H9 (cell line): ENCODE data around the gene PLXNA4. TPM values are rescaled to one million over a fixed set of nuclear protein-coding genes. Genes with fewer than 3 reads are reported as not detected.

Experiments
- DNase-seq: peaks from one replicate; pipeline ENCODE4 v3.0.0-alpha.2; 2017
- H2AFZ ChIP-seq: one replicate; pipeline ENCODE4 v1.6.1; 2013; ENCODE audit warnings: mild to moderate bottlenecking, low read length, control low read depth, moderate library complexity
- H2AK5ac ChIP-seq: 2 replicates; pipeline ENCODE4 v1.6.1; 2013; ENCODE audit warnings: low read length, control low read depth, mixed read lengths; ENCODE audit not compliant: insufficient read length
- H2BK120ac ChIP-seq: one replicate; pipeline ENCODE4 v1.6.1; 2013; ENCODE audit warnings: low read depth, mild to moderate bottlenecking, low read length, control low read depth, inconsistent platforms; ENCODE audit not compliant: poor library complexity, severe bottlenecking
- H2BK12ac ChIP-seq: 2 replicates; pipeline ENCODE4 v1.6.1; 2013; ENCODE audit warnings: low read length, control low read depth, mixed read lengths, low read depth; ENCODE audit not compliant: insufficient read length
- H2BK15ac ChIP-seq: 2 replicates; pipeline ENCODE4 v1.6.1; 2013; ENCODE audit warnings: low read depth, low read length, control low read depth
- H2BK20ac ChIP-seq: one replicate; pipeline ENCODE4 v1.6.1; 2013; ENCODE audit warnings: low read depth, mild to moderate bottlenecking, low read length, control low read depth, inconsistent platforms; ENCODE audit not compliant: poor library complexity, severe bottlenecking
- H2BK5ac ChIP-seq: 2 replicates; pipeline ENCODE4 v1.6.1; 2013; ENCODE audit warnings: low read length, control low read depth, mixed read lengths; ENCODE audit not compliant: insufficient read length
- H3K14ac ChIP-seq: 2 replicates; pipeline ENCODE4 v1.6.1; 2013; ENCODE audit warnings: low read length, control low read depth; ENCODE audit not compliant: insufficient read depth
- H3K18ac ChIP-seq: 2 replicates; pipeline ENCODE4 v1.6.1; 2013; ENCODE audit warnings: low read depth, mild to moderate bottlenecking, mixed read lengths, low read length, control low read depth; ENCODE audit not compliant: insufficient read length
- H3K23ac ChIP-seq: 2 replicates; pipeline ENCODE4 v1.6.1; 2013; ENCODE audit warnings: low read length, control low read depth, mixed read lengths, low read depth; ENCODE audit not compliant: insufficient read length
- H3K23me2 ChIP-seq: 2 replicates; pipeline ENCODE4 v1.6.1; 2013; ENCODE audit warnings: low read depth, mild to moderate bottlenecking, mixed read lengths, low read length, control low read depth; ENCODE audit not compliant: insufficient read length, poor library complexity, severe bottlenecking
- H3K27ac ChIP-seq: 2 replicates; pipeline ENCODE4 v1.5.1; 2013; ENCODE audit warnings: low read length, control low read depth, mixed read lengths, low read depth; ENCODE audit not compliant: insufficient read length
- H3K27me3 ChIP-seq: 2 replicates; pipeline ENCODE4 v1.6.1; 2013; ENCODE audit warnings: low read length, control low read depth, inconsistent platforms; ENCODE audit not compliant: insufficient read depth
- H3K4ac ChIP-seq: 2 replicates; pipeline ENCODE4 v1.6.1; 2013; ENCODE audit warnings: low read depth, mild to moderate bottlenecking, control low read depth, inconsistent platforms, low read length, moderate library complexity
- H3K4me1 ChIP-seq: 2 replicates; pipeline ENCODE4 v1.6.1; 2013; ENCODE audit warnings: low read length, control low read depth, inconsistent platforms; ENCODE audit not compliant: insufficient read depth
- H3K4me2 ChIP-seq: 2 replicates; pipeline ENCODE4 v1.6.1; 2013; ENCODE audit warnings: low read length, control low read depth, mixed read lengths; ENCODE audit not compliant: insufficient read length, insufficient read depth
- H3K56ac ChIP-seq: 2 replicates; pipeline ENCODE4 v1.6.1; 2013; ENCODE audit warnings: low read depth, mild to moderate bottlenecking, mixed read lengths, low read length, control low read depth; ENCODE audit not compliant: insufficient read length
- H3K79me1 ChIP-seq: 2 replicates; pipeline ENCODE4 v1.6.1; 2013; ENCODE audit warnings: low read depth, mild to moderate bottlenecking, moderate library complexity, low read length, control low read depth, inconsistent platforms; ENCODE audit not compliant: insufficient read depth, poor library complexity, severe bottlenecking
- H3K79me2 ChIP-seq: 2 replicates; pipeline ENCODE4 v1.6.1; 2013; ENCODE audit warnings: low read length, control low read depth, inconsistent platforms; ENCODE audit not compliant: insufficient read depth
- H3K9ac ChIP-seq: 2 replicates; pipeline ENCODE4 v1.6.1; 2013; ENCODE audit warnings: low read length, control low read depth, mixed read lengths; ENCODE audit not compliant: insufficient read length; ENCODE audit errors: extremely low read depth
- H3K9me3 ChIP-seq: one replicate; pipeline ENCODE4 v1.6.1; 2013; ENCODE audit warnings: low read depth, low read length, inconsistent platforms; ENCODE audit not compliant: control insufficient read depth
- H3T11ph ChIP-seq: one replicate; pipeline ENCODE4 v1.6.1; 2013; ENCODE audit warnings: mild to moderate bottlenecking, low read length, control low read depth, inconsistent platforms
- H4K20me1 ChIP-seq: one replicate; pipeline ENCODE4 v1.6.1; 2013; ENCODE audit not compliant: control insufficient read depth, insufficient read length, insufficient read depth
- H4K5ac ChIP-seq: 2 replicates; pipeline ENCODE4 v1.6.1; 2013; ENCODE audit warnings: low read depth, mild to moderate bottlenecking, mixed read lengths, low read length, control low read depth; ENCODE audit not compliant: insufficient read length
- H4K8ac ChIP-seq: replicated peaks from 2 replicates; pipeline ENCODE4 v1.6.1; 2013; ENCODE audit warnings: low read length, control low read depth, mixed read lengths, low read depth; ENCODE audit not compliant: insufficient read length
- H4K91ac ChIP-seq: 2 replicates; pipeline ENCODE4 v1.6.1; 2013; ENCODE audit warnings: low read depth, mild to moderate bottlenecking, moderate library complexity, mixed read lengths, low read length, control low read depth; ENCODE audit not compliant: insufficient read length
- H3K27ac Mint-ChIP-seq, 3 experiments: 2 replicates in 2 of 3; 3 replicates in 1 of 3; pipeline ENCODE4 v1.8.0; 2020 to 2021; ENCODE audit warnings: mixed read lengths in 3 of 3, mild to moderate bottlenecking in 1 of 3, moderate library complexity in 1 of 3
- H3K27me3 Mint-ChIP-seq: 2 replicates; pipeline ENCODE4 v1.8.0; 2021; ENCODE audit warnings: low read depth, mild to moderate bottlenecking, moderate library complexity, mixed read lengths
- H3K36me3 Mint-ChIP-seq, 3 experiments: 2 replicates in 2 of 3; 3 replicates in 1 of 3; pipeline ENCODE4 v1.8.0; 2020 to 2021; ENCODE audit warnings: low read depth in 3 of 3, mixed read lengths in 3 of 3; ENCODE audit not compliant: insufficient read depth in 1 of 3
- H3K4me1 Mint-ChIP-seq, 2 experiments: 2 replicates each; pipeline ENCODE4 v1.8.0; 2020; ENCODE audit warnings: mixed read lengths in 2 of 2
- H3K4me3 Mint-ChIP-seq, 2 experiments: 2 replicates in 1 of 2; 3 replicates in 1 of 2; pipeline ENCODE4 v1.8.0; 2020 to 2021; ENCODE audit warnings: mild to moderate bottlenecking in 2 of 2, mixed read lengths in 2 of 2, moderate library complexity in 1 of 2
- H3K9me3 Mint-ChIP-seq, 2 experiments: 2 replicates in 1 of 2; 3 replicates in 1 of 2; pipeline ENCODE4 v1.8.0; 2020; ENCODE audit warnings: mild to moderate bottlenecking in 2 of 2, mixed read lengths in 2 of 2, moderate library complexity in 1 of 2
- CTCF ChIP-seq: fragments of 200-600 bp; sonication (generic); conservative IDR thresholded peaks from 3 replicates; pipeline ENCODE4 v1.8.0; 2021; ENCODE audit warnings: antibody characterized with exemption, mild to moderate bottlenecking
- WGBS: extraction: QIAGEN DNeasy Blood & Tissue Kit; methylation state at CpG from one replicate; pipeline ENCODE4 v1.1.7; 2013; ENCODE audit warnings: missing lambda C conversion rate, low lambda C conversion rate, mixed read lengths; ENCODE audit not compliant: insufficient read length; ENCODE audit errors: extremely low coverage; 5-methylcytosine and 5-hydroxymethylcytosine counted together
- total RNA-seq: library from RNA; stranded (reverse); gene quantifications from 2 replicates; pipeline ENCODE4 v1.2.1, GENCODE V29; 2021

PLXNA4 gene
- total RNA-seq, 1 experiment from 2014 or later, result 0.35 TPM

DNA sequence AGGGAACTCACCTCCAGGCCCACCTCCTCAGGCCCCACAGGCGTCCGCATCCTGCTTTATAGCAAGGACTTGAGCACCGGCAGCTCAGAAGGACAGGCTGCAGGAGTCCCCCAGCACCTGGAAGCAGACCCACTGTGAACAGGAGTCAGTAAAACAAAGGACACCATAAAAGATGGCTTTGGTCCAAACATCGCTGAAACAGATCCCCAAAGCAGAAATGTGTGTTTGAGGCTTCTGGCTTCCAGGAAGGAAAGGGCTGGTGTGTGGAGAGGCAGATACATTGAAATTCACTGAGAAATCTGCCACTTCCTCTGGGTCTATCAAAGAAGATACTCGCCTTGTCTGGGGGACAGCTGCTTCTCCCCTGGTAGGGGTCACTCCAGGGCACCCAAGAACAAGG is 286.2 kb downstream of the PLXNA4 start:
- no peaks in the 10 kb centered on the region for H3K27me3 ChIP-seq
- no peak overlapping the region for H3T11ph ChIP-seq
- H3K79me1 ChIP-seq, result no peaks in the 10 kb centered on the region
- no peak overlapping the region for H2BK12ac ChIP-seq
- no peak overlapping the region for H3K9ac ChIP-seq
- H3K4ac ChIP-seq, result no peak overlapping the region
- no peak overlapping the region for H2BK20ac ChIP-seq
- H2AFZ ChIP-seq, result no peak overlapping the region
- H3K4me1 Mint-ChIP-seq, result peaks cover 4 to 6% of the 10 kb centered on the region in 2 experiments; a peak in 3 of 4 replicates
- no peak overlapping the region for H3K27ac ChIP-seq
- WGBS, result no CpG with 5 or more reads among the region's 5 CpGs
- H3K4me2 ChIP-seq, result no peak overlapping the region
- H3K9me3 Mint-ChIP-seq, result no peaks in the 10 kb centered on the region
- no peak overlapping the region for H4K5ac ChIP-seq
- no peak overlapping the region for H3K4me3 Mint-ChIP-seq
- no peak overlapping the region for H4K91ac ChIP-seq
- H3K9me3 ChIP-seq, result no peaks in the 10 kb centered on the region
- H2AK5ac ChIP-seq, result no peak overlapping the region
- H3K79me2 ChIP-seq, result no peaks in the 10 kb centered on the region
- H3K27ac Mint-ChIP-seq, result no peak overlapping the region
- H2BK5ac ChIP-seq, result no peak overlapping the region
- H3K18ac ChIP-seq, result no peak overlapping the region
- no peak overlapping the region for H2BK15ac ChIP-seq
- no peaks in the 10 kb centered on the region for H4K20me1 ChIP-seq
- H4K8ac ChIP-seq, result no peak overlapping the region
- H3K27me3 Mint-ChIP-seq, result peaks cover 6% of the 10 kb centered on the region
- no peak overlapping the region for H3K23ac ChIP-seq
- H3K36me3 Mint-ChIP-seq, result no peaks in the 10 kb centered on the region
- no peak overlapping the region for H2BK120ac ChIP-seq
- H3K4me1 ChIP-seq, result no peaks in the 10 kb centered on the region
- H3K56ac ChIP-seq, result no peak overlapping the region
- no peak for DNase-seq
- TF ChIP-seq CTCF, result no peak
- H3K23me2 ChIP-seq, result no peaks in the 10 kb centered on the region
- no peak overlapping the region for H3K14ac ChIP-seq
